Superior temporal gyrus (tissue), 1 donor: Measurements from ENCODE around the gene CACNA1C.
A peak's percentile ranks its signal among the peaks of the same experiment; 100 is the strongest.
"Not testable (repeated sequence)": the region's sequence is repeated elsewhere in the genome, so short reads cannot be mapped to it uniquely, and the experiment has no call there.

Experiments
- DNase-seq: peaks from one replicate; pipeline ENCODE4 v3.0.0-alpha.2; 2016; ENCODE audit errors: extremely low spot score

The CACNA1C gene

DNA sequence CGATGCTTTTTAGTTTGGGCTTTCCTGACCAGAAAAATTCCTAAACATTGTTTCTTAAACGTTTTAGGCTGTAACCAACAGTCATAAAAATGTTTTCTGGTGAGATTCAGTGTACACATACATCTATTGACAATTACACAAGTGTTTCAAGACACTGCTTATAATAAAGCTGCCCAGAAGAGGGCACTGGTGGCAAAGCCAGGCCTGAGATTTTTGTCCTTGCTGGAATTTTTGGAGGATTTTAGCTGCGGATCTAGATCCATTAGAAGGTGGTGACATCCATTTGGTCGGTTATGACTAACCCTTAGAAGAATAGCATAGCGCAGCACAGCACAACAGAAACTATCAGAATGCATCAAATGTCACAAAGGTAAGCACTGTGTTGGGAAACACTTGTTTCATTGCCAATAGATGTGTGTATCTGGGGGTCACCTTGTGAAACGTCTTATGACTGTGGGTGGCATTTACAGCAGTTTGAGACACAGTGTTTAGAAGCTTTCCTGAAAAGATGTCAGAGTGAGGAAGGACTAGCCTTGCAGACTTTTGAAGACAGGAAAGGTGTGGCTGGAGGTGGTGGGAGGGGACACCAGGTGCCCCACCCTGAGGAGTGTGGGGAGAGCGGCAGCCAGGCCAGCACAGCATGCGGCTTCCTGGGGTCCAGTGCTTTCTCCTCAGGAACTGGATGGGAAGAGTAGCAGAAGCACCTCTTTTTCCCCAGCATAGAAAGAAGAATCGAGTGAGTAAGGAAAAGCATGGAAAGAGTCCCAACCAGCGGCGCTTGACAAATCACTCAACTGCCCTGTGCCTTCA, 687.2 kb downstream of the CACNA1C start:
- DNase-seq = peak; percentile 76

DNA sequence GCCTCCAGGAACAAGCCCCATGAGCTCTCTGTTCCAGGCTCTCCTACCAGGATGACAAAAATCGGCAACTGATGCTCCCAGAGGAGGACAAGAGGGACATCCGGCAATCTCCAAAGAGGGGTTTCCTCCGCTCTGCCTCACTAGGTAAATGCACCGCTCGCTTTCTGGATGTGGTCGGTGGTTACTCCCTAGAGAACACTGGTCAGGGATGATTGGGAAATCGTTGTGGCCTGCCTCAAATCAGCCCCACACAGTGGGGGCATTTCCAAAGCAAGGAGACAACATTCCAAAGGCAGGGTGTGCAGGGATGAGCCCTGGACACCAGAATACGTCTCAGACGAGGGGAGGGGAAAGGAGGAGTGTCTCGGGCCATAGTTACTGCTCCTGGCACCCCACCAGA, 689.2 kb downstream of the CACNA1C start:
- DNase-seq = not testable (repeated sequence)

DNA sequence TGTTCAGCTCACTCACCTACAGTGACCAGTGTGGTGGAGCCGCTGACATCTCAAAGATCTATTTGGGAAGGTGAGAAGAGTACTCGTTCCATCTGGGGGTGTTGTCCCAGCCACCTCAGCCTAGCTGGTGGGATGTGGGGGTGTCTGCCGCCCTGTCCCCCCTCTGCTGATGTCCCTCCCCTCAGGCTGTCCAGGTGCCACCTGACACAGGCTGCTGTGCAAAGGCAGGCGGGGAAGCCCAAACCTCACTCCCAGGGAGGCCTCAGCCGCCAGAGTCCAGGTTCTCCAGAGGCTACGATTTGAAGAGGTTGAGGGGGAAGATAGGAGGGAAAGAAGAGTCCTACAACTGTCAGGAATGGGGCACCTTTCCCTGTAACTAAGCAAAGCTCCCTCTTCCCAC, 690.7 kb downstream of the CACNA1C start:
- no peak for DNase-seq

DNA sequence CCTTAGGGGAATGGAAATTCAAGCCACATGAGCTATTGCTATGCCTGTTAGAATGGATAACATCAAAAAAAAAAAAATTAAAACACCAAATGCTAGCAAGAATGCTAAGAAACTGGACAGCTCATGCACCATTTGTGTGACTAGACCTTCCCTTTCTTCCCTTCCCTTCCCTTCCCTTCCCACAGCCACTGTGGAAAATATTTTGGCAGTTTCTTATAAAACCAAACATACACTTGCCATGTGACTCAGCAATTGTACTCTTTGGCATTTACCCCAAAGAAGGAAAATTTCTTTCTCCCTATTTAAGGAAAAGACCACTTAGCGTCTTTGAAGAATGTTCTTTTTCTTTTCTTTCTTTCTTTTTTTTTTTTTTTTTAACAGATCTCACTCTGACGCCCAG, 692.9 kb downstream of the CACNA1C start:
- DNase-seq = no peak
